GM23338 (cell line): ENCODE measurements around the gene MOGAT1. TPM values are rescaled to one million over a fixed set of nuclear protein-coding genes. Genes with fewer than 3 reads are reported as not detected.

Experiments used
- ATAC-seq: fragments of 200-7000 bp; cut with Tn5 transposase; 3 replicates; pipeline ENCODE4 v1.9.1; 2020
- DNase-seq: peaks from one replicate; pipeline ENCODE4 v3.0.0-alpha.2; 2015; ENCODE audit warnings: low spot score
- H2AFZ ChIP-seq: fragments of 200-600 bp; sonication (generic); 2 replicates; pipeline ENCODE4 v1.8.0; 2016; ENCODE audit warnings: antibody characterized with exemption, mild to moderate bottlenecking, moderate library complexity
- H3F3A ChIP-seq: fragments of 200-600 bp; sonication (generic); replicated peaks from 2 replicates; pipeline ENCODE4 v1.8.0; 2017; ENCODE audit warnings: antibody characterized with exemption, mixed run types, low read depth
- H3K27ac ChIP-seq: fragments of 200-600 bp; sonication (generic); 2 replicates; pipeline ENCODE4 v1.6.1; 2016; ENCODE audit warnings: low read depth
- H3K27me3 ChIP-seq: fragments of 200-600 bp; sonication (generic); 2 replicates; pipeline ENCODE4 v1.8.0; 2016; ENCODE audit warnings: mild to moderate bottlenecking, mixed run types, moderate library complexity; ENCODE audit not compliant: insufficient read depth
- H3K36me3 ChIP-seq: fragments of 200-600 bp; sonication (generic); 2 replicates; pipeline ENCODE4 v1.8.0; 2016; ENCODE audit warnings: mild to moderate bottlenecking; ENCODE audit not compliant: insufficient read depth
- H3K4me1 ChIP-seq: fragments of 200-600 bp; sonication (generic); 2 replicates; pipeline ENCODE4 v1.8.0; 2016; ENCODE audit warnings: mild to moderate bottlenecking, moderate library complexity; ENCODE audit not compliant: insufficient read depth
- H3K4me2 ChIP-seq: fragments of 200-600 bp; sonication (generic); 2 replicates; pipeline ENCODE4 v1.7.1; 2017; ENCODE audit warnings: mixed run types
- H3K4me3 ChIP-seq: fragments of 200-600 bp; sonication (generic); 2 replicates; pipeline ENCODE4 v1.6.1; 2016; ENCODE audit warnings: mixed run types
- H3K79me2 ChIP-seq: fragments of 200-600 bp; sonication (generic); replicated peaks from 2 replicates; pipeline ENCODE4 v1.8.0; 2017; ENCODE audit warnings: mild to moderate bottlenecking; ENCODE audit not compliant: insufficient read depth
- H3K9me2 ChIP-seq: fragments of 200-600 bp; sonication (generic); 2 replicates; pipeline ENCODE4 v1.8.0; 2017; ENCODE audit not compliant: insufficient read depth
- H4K20me1 ChIP-seq: fragments of 200-600 bp; sonication (generic); replicated peaks from 2 replicates; pipeline ENCODE4 v1.8.0; 2017; ENCODE audit warnings: mild to moderate bottlenecking; ENCODE audit not compliant: insufficient read depth
- H3K27ac Mint-ChIP-seq: 2 replicates; pipeline ENCODE4 v1.8.0; 2020; ENCODE audit warnings: inconsistent platforms, mild to moderate bottlenecking, moderate library complexity, mixed read lengths
- H3K27me3 Mint-ChIP-seq: 3 replicates; pipeline ENCODE4 v1.8.0; 2022; ENCODE audit warnings: low read depth, mild to moderate bottlenecking, moderate library complexity, mixed read lengths, inconsistent platforms; ENCODE audit not compliant: insufficient read depth, poor library complexity
- H3K36me3 Mint-ChIP-seq: 3 replicates; pipeline ENCODE4 v1.8.0; 2021; ENCODE audit warnings: low read depth, mild to moderate bottlenecking, inconsistent platforms, moderate library complexity, mixed read lengths
- H3K4me1 Mint-ChIP-seq: 3 replicates; pipeline ENCODE4 v1.8.0; 2020; ENCODE audit warnings: mild to moderate bottlenecking, inconsistent platforms, mixed read lengths
- H3K4me3 Mint-ChIP-seq: 3 replicates; pipeline ENCODE4 v1.8.0; 2021; ENCODE audit warnings: moderate library complexity, mild to moderate bottlenecking, inconsistent platforms, mixed read lengths
- H3K9me3 Mint-ChIP-seq: 3 replicates; pipeline ENCODE4 v1.8.0; 2020; ENCODE audit warnings: moderate library complexity, mild to moderate bottlenecking, inconsistent platforms, mixed read lengths
- CREB1 ChIP-seq: fragments of 250-450 bp; sonication (Bioruptor Pico); IDR thresholded peaks from 2 replicates; pipeline ENCODE4 v1.5.0; 2020; ENCODE audit warnings: low read depth, mild to moderate bottlenecking, moderate library complexity
- EZH2 ChIP-seq: fragments of 200-600 bp; sonication (generic); IDR thresholded peaks from one replicate; pipeline ENCODE4 v1.8.0; 2017; ENCODE audit warnings: antibody characterized with exemption, mild to moderate bottlenecking, low read depth; ENCODE audit not compliant: unreplicated experiment
- EZH2phosphoT487 ChIP-seq: fragments of 200-600 bp; sonication (generic); IDR thresholded peaks from one replicate; pipeline ENCODE4 v1.8.1; 2018; ENCODE audit warnings: antibody characterized with exemption; ENCODE audit not compliant: unreplicated experiment
- JUNB ChIP-seq: IDR thresholded peaks from one replicate; pipeline ENCODE4 v1.6.1; 2016; ENCODE audit warnings: antibody characterized with exemption; ENCODE audit not compliant: unreplicated experiment
- STAT1 ChIP-seq: IDR thresholded peaks from one replicate; pipeline ENCODE4 v1.6.1; 2016; ENCODE audit warnings: antibody characterized with exemption; ENCODE audit not compliant: unreplicated experiment
- ZNF114 ChIP-seq: fragments of 250-450 bp; sonication (Bioruptor Pico); IDR thresholded peaks from 2 replicates; pipeline ENCODE4 v1.5.0; 2020; ENCODE audit warnings: mild to moderate bottlenecking, moderate library complexity
- ZNF331 ChIP-seq: fragments of 250-450 bp; sonication (Bioruptor Pico); IDR thresholded peaks from 2 replicates; pipeline ENCODE4 v1.5.0; 2020; ENCODE audit warnings: low read depth, mild to moderate bottlenecking, moderate library complexity
- polyA plus RNA-seq: library from polyadenylated mRNA; unstranded; fragments of >200 nt; fragmentation: Nextera tagmentation; extraction: Ambion mirVana; gene quantifications from 2 replicates; pipeline ENCODE4 v1.2.1, GENCODE V29; 2016
- total RNA-seq: library from RNA; depleted of rRNA; stranded (reverse); fragments of >200 nt; shearing (Covaris generic); gene quantifications from 2 replicates; pipeline ENCODE4 v1.2.3, GENCODE V29; 2014
- TF ChIP-seq, protein P1 (sequence below): IDR thresholded peaks from 2 replicates; pipeline ENCODE4 v1.6.1; 2016; ENCODE audit warnings: antibody characterized with exemption
- TF ChIP-seq, protein P2 (sequence below): fragments of 250-450 bp; sonication (Bioruptor Pico); IDR thresholded peaks from 2 replicates; pipeline ENCODE4 v1.5.0; 2020; ENCODE audit warnings: mild to moderate bottlenecking, moderate library complexity
- TF ChIP-seq, protein P3 (sequence below): IDR thresholded peaks from one replicate; pipeline ENCODE4 v1.6.1; 2018; ENCODE audit warnings: antibody characterized with exemption; ENCODE audit not compliant: unreplicated experiment

MOGAT1 gene
- total and polyA plus RNA-seq, 2 experiments from 2014 or later, result 0.86 to 0.94 TPM

DNA sequence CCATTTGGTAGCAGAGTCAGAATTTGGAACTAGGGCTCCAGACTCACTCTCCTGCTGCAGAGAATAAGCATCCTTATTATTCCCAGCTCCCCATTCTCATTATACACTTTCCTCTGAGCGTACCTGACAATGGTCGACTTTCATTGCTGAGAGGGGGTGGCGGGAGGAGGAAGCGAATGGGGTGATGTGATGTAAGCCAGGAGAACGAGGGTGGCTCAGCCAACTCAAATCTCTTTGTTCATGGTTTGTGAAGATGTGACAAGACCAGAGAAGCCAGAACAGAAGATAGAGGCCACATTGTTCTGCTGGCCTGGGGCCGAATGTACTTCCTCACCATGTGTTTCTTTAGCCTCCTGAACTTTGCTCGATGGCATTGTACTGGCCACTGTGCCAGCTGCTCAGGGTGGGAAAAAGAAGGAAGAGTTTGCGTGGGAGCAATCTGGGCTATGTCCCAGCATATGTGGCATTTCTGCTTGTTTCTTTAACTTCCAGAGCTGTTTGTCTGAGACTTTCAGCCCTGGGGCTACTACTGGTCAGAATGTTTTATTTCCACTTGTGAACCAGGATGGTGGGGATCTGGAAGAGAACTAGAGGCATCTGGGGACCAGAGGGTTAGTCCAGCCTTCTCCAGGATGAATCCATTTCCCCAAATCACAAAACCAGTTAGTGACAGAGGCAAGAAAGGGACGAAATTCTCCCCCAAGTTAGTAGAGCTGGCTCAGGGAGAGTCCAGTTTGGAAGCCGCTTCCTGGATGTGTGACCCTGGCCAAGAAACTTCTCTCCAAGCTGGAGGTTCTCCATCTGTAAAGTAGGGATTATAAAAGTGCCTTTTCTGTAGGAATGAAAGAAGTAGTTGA, 62.6 kb downstream of the MOGAT1 start (continued):
- TF ChIP-seq, protein P1, sequence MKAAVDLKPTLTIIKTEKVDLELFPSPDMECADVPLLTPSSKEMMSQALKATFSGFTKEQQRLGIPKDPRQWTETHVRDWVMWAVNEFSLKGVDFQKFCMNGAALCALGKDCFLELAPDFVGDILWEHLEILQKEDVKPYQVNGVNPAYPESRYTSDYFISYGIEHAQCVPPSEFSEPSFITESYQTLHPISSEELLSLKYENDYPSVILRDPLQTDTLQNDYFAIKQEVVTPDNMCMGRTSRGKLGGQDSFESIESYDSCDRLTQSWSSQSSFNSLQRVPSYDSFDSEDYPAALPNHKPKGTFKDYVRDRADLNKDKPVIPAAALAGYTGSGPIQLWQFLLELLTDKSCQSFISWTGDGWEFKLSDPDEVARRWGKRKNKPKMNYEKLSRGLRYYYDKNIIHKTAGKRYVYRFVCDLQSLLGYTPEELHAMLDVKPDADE, result no peak
- TF ChIP-seq, protein P2, sequence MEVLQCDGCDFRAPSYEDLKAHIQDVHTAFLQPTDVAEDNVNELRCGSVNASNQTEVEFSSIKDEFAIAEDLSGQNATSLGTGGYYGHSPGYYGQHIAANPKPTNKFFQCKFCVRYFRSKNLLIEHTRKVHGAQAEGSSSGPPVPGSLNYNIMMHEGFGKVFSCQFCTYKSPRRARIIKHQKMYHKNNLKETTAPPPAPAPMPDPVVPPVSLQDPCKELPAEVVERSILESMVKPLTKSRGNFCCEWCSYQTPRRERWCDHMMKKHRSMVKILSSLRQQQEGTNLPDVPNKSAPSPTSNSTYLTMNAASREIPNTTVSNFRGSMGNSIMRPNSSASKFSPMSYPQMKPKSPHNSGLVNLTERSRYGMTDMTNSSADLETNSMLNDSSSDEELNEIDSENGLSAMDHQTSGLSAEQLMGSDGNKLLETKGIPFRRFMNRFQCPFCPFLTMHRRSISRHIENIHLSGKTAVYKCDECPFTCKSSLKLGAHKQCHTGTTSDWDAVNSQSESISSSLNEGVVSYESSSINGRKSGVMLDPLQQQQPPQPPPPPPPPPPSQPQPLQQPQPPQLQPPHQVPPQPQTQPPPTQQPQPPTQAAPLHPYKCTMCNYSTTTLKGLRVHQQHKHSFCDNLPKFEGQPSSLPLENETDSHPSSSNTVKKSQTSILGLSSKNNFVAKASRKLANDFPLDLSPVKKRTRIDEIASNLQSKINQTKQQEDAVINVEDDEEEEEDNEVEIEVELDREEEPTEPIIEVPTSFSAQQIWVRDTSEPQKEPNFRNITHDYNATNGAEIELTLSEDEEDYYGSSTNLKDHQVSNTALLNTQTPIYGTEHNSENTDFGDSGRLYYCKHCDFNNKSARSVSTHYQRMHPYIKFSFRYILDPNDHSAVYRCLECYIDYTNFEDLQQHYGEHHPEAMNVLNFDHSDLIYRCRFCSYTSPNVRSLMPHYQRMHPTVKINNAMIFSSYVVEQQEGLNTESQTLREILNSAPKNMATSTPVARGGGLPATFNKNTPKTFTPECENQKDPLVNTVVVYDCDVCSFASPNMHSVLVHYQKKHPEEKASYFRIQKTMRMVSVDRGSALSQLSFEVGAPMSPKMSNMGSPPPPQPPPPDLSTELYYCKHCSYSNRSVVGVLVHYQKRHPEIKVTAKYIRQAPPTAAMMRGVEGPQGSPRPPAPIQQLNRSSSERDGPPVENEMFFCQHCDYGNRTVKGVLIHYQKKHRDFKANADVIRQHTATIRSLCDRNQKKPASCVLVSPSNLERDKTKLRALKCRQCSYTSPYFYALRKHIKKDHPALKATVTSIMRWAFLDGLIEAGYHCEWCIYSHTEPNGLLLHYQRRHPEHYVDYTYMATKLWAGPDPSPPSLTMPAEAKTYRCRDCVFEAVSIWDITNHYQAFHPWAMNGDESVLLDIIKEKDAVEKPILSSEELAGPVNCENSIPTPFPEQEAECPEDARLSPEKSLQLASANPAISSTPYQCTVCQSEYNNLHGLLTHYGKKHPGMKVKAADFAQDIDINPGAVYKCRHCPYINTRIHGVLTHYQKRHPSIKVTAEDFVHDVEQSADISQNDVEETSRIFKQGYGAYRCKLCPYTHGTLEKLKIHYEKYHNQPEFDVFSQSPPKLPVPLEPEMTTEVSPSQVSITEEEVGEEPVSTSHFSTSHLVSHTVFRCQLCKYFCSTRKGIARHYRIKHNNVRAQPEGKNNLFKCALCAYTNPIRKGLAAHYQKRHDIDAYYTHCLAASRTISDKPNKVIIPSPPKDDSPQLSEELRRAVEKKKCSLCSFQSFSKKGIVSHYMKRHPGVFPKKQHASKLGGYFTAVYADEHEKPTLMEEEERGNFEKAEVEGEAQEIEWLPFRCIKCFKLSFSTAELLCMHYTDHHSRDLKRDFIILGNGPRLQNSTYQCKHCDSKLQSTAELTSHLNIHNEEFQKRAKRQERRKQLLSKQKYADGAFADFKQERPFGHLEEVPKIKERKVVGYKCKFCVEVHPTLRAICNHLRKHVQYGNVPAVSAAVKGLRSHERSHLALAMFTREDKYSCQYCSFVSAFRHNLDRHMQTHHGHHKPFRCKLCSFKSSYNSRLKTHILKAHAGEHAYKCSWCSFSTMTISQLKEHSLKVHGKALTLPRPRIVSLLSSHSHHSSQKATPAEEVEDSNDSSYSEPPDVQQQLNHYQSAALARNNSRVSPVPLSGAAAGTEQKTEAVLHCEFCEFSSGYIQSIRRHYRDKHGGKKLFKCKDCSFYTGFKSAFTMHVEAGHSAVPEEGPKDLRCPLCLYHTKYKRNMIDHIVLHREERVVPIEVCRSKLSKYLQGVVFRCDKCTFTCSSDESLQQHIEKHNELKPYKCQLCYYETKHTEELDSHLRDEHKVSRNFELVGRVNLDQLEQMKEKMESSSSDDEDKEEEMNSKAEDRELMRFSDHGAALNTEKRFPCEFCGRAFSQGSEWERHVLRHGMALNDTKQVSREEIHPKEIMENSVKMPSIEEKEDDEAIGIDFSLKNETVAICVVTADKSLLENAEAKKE, result no peak

DNA sequence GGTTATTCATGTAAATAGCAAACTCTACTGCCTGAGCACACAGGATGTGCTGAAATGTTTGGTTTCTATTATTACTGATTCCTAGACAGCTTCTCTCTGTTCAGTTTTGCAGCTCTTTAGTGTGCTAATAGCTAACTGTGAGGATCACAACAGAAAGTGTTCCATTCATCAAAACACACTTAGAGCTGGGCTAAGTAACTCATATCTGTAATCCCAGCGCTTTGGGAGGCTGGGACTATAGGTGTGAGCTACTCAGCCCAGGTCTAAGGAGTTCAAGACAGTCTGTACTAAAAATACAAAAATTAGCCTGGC, 63.2 kb downstream of the MOGAT1 start:
- Histone ChIP-seq H3K27me3 (no peaks in the 10 kb centered on the region), H3K4me3 (no peak overlapping the region), H3K9me2 (peaks cover 12% of the 10 kb centered on the region), H4K20me1 (no peaks in the 10 kb centered on the region), H3K4me2 (no peak overlapping the region), H3F3A (no peaks in the 10 kb centered on the region), H3K79me2 (no peaks in the 10 kb centered on the region), H2AFZ (no peak overlapping the region), H3K4me1 (peaks cover 13% of the 10 kb centered on the region), H3K36me3 (no peaks in the 10 kb centered on the region), H3K27ac (no peak overlapping the region)
- Mint-ChIP-seq H3K36me3 (no peaks in the 10 kb centered on the region), H3K27me3 (no peaks in the 10 kb centered on the region), H3K9me3 (peaks cover under 1% of the 10 kb centered on the region; the same call in 1 of the 3 replicates), H3K27ac (no peak overlapping the region), H3K4me1 (peaks cover 14% of the 10 kb centered on the region), H3K4me3 (no peak overlapping the region)
- ATAC-seq, result no peak
- DNase-seq, result no peak
- TF ChIP-seq STAT1 (no peak), JUNB (no peak), EZH2phosphoT487 (no peak), ZNF114 (no peak), ZNF331 (CRISPR knock-in tag) (no peak), CREB1 (CRISPR knock-in tag) (no peak), EZH2 (no peak)
- TF ChIP-seq, protein P3, sequence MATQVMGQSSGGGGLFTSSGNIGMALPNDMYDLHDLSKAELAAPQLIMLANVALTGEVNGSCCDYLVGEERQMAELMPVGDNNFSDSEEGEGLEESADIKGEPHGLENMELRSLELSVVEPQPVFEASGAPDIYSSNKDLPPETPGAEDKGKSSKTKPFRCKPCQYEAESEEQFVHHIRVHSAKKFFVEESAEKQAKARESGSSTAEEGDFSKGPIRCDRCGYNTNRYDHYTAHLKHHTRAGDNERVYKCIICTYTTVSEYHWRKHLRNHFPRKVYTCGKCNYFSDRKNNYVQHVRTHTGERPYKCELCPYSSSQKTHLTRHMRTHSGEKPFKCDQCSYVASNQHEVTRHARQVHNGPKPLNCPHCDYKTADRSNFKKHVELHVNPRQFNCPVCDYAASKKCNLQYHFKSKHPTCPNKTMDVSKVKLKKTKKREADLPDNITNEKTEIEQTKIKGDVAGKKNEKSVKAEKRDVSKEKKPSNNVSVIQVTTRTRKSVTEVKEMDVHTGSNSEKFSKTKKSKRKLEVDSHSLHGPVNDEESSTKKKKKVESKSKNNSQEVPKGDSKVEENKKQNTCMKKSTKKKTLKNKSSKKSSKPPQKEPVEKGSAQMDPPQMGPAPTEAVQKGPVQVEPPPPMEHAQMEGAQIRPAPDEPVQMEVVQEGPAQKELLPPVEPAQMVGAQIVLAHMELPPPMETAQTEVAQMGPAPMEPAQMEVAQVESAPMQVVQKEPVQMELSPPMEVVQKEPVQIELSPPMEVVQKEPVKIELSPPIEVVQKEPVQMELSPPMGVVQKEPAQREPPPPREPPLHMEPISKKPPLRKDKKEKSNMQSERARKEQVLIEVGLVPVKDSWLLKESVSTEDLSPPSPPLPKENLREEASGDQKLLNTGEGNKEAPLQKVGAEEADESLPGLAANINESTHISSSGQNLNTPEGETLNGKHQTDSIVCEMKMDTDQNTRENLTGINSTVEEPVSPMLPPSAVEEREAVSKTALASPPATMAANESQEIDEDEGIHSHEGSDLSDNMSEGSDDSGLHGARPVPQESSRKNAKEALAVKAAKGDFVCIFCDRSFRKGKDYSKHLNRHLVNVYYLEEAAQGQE, result no peak
